Adrenal gland (tissue), 5 donors: ENCODE results near the gene STK38.

Experiments
- POLR2A ChIP-seq, 2 donors: fragments of 450-650 bp; IDR thresholded peaks; one replicate each; pipeline ENCODE4 v1.6.1; 2017; ENCODE audit warnings: antibody characterized with exemption in 2 of 2, mild to moderate bottlenecking in 2 of 2, moderate library complexity in 1 of 2
- TF ChIP-seq, protein P1 (sequence below), 6 experiments: fragments of 450-650 bp in 4 of 6; fragments of 200-600 bp in 2 of 6; sonication (generic) in 1 of 6; IDR thresholded peaks; 1 replicate in 5 of 6; 2 replicates in 1 of 6; pipeline versions ENCODE4 v1.5.1 to v1.8.0; 2016 to 2021; ENCODE audit warnings: antibody characterized with exemption in 6 of 6, mild to moderate bottlenecking in 2 of 6, moderate library complexity in 1 of 6
- donor health status: DM: no; HTN: no; CAD: no.

DNA sequence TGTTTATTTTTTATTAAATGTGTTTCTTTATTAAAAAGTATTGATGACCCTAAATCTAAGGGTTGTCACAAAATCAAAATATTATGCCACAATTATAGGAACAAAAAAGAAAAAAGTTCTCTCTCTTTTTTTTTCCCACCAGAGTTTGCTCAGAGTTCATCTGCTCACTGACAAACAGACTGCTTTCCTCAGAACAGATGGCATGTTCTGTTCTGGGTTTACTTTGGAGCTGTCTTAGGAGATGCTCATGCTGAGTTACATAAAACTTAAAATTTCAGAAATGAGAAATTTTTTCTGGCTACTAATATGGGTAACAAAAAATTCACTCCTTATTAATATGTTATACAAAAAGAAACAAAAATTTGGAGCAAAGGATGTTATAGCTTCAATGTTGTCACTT lies 30.3 kb downstream of the STK38 start:
- TF ChIP-seq POLR2A (IDR thresholded peaks at IDR 0.05), result no peak
- TF ChIP-seq, protein P1, sequence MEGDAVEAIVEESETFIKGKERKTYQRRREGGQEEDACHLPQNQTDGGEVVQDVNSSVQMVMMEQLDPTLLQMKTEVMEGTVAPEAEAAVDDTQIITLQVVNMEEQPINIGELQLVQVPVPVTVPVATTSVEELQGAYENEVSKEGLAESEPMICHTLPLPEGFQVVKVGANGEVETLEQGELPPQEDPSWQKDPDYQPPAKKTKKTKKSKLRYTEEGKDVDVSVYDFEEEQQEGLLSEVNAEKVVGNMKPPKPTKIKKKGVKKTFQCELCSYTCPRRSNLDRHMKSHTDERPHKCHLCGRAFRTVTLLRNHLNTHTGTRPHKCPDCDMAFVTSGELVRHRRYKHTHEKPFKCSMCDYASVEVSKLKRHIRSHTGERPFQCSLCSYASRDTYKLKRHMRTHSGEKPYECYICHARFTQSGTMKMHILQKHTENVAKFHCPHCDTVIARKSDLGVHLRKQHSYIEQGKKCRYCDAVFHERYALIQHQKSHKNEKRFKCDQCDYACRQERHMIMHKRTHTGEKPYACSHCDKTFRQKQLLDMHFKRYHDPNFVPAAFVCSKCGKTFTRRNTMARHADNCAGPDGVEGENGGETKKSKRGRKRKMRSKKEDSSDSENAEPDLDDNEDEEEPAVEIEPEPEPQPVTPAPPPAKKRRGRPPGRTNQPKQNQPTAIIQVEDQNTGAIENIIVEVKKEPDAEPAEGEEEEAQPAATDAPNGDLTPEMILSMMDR (IDR thresholded peaks at IDR 0.05), result no peak
